Muscle of arm (tissue), 12 donors: ENCODE results near the gene CA10. TPM values are rescaled to one million over a fixed set of nuclear protein-coding genes. Genes with fewer than 3 reads are reported as not detected.

Experiments used
- DNase-seq: peaks from one replicate; pipeline ENCODE4 v3.0.0-alpha.2; 2013
- polyA plus RNA-seq, 12 donors: library from polyadenylated mRNA; unstranded; fragments of 120-200 nt; gene quantifications; one replicate each; pipeline ENCODE4 v1.2.1, GENCODE V29; 2013; ENCODE audit not compliant: insufficient read length in 12 of 12

The CA10 gene
- polyA plus RNA-seq, 12 donors = 2.4 to 9.5 (median 6.5) TPM; not detected in 2

DNA sequence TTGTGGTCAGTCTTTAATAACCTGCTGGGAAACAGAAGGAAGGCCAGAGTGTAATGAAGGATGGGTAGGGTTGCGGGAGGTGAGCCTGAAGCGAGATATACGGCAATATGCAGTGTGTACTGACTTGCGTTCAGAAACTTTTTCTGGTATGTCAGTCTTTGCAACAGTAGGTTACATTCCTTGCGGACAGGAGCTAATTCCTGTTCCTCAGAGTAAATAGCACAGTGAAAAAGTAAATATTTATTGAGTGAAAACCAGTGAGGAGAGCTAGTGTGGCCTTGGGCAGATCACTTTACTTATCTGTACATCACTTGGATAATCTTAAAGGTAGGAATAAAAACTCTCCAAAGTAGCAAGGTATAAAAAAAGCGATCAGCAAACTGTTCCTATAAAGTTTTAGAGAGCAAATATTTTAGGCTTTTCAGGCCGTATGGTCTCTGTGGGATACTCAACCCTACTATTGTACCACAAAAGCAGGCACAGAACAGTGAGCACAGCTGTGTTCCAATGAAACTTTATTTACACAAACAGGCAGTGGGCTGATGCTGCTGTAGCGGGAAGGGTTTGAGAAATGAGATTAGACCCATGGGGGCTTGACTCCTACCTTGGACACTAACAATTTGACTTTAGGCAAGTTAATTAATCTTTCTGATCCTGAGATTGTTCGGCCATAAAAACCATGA is 550.1 kb downstream of the CA10 start:
- DNase-seq = no peak

DNA sequence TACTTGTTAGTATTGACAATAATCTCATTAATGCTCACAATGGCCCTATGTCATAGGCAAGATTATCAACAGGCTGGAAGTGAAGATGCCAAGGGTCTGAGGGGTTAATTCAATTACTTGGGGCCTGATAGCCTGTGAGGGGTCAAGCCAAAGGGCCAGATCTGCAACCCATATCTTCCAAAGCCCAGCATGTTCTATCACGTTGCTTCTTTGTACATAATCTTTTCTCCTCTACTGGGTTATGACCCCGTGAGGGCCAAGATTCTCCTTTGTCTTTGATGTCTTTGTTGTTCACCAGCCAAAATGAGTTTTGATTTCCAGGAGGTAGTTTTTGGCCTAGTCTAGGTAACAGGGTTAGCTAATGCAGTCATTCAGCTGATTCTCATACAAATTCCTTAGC is 551.0 kb downstream of the CA10 start:
- DNase-seq = no peak

DNA sequence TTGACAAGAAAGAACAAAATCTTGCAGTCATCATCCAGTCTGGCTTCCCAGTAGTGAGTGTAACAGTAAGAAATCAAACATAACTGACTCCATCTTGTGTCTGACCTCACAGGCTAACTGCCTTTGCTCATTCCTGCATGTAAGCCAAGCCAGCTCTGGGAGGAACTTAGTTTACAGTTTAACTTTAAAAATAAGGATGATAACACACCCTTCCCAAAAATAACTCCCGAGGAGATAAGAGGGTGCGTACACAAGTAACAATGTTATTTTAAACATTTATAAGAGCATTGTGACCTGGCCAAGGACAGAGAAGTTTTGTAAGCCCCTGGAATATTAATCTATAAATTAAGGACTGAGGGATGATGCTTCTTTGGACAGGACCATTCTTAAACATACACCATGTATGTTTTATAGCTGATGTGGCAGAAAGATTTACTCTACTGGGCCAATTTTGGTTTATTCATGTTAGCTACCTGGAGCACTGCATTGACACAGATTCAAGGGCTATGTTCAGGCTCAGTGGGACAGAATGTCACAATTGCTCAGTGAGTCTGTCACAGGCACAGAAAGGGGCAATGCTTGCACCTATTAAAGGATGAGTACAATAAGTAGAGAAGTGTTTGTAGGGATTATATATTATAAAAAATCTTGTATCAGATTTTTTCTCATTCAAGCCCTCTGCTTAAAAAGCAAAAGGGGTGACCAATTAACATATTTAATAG is 554.1 kb downstream of the CA10 start:
- no peak for DNase-seq

DNA sequence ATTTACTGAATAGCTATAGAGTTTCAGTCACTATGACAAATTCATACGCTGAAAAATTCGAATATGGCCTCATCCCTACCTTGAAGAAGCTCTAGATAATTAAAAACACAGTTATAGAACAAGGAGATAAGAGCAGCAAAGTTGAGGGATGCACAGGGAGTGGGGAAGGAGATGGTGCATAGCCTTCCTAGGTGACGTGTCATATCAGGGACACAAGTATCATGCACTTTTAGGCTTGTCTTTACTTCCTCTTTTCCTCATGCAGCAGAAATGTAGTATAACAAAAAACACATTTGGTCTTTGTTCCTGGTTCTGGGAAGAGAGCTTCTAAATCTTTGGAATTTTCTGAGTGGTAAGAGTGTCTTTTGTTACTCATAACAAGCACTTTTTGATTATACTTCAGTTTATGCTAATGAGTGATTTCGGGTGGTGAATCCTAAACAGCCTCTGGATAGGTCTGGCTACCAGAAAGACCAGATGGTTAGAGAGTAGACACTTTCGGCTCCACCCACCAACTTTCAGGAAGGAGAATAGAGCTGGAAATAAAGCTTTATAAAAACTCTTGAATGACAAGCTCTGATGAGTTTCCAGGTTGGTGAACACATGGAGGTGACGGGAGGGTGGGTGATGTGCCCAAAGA is 556.8 kb downstream of the CA10 start:
- DNase-seq = no peak

DNA sequence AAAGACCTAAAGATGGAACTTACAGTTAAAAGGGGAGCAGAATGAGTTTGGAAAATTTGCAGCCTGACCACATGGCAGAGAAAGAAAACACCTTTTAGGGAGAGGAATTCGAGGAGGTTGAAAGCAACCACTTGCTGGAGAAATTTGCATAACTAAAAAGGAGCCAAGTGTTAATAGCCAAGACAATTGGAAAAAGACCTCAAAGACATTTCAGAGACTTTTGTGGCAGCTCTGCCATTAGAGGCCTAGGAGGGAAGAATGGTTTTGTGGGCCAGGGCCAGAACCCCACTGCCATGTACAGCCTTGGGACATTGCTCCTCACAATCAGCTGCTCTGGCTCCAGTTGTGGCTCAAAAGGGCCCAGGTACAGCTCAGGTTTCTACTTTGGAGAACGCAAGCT is 559.7 kb downstream of the CA10 start:
- no peak for DNase-seq

DNA sequence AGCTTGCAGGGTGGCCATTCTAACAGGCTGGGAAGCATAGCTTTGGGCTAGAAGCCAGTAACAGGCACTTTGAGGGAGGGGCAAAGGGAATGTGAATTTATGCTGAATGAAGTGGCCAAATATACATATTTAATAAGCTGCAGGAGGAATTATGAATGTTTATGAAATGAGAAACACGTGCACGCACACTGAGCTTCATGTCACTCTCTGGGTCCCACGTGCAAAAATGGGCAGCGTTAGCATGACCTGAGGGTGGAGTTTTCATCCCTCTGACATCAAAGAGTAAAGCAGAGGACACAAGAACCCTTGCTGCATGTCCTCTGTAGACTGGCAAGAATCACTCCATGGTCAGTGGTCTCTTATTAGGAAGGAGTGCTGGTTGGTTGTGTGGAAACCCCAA is 561.2 kb downstream of the CA10 start:
- DNase-seq = no peak

DNA sequence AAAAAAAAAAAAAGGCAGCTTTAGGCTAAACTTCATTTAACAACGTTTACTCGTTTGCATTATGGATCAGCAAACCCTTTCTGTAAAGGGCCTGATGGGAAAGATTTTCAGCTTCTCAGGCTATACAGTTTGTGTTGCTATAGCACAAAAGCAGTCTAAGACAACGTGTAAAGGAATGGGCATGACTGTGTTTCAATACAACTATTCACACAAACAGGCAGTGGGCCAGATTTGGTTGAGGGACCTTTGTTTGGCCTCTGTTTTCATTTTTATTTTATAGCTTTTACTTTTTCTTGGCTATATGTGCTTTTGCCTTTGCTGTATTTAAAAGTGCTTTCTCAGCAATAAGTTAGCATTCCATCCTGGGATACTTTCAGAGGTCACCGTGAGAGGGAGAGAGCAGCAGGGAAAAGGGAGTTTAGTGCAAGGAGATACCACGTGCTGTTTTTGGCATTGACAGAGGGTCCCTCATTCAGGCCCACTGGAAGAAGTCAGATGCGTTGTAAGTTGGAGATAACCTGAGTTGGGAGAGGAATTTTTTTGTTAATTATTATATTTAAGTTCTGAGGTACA is 562.6 kb downstream of the CA10 start:
- DNase-seq = no peak

DNA sequence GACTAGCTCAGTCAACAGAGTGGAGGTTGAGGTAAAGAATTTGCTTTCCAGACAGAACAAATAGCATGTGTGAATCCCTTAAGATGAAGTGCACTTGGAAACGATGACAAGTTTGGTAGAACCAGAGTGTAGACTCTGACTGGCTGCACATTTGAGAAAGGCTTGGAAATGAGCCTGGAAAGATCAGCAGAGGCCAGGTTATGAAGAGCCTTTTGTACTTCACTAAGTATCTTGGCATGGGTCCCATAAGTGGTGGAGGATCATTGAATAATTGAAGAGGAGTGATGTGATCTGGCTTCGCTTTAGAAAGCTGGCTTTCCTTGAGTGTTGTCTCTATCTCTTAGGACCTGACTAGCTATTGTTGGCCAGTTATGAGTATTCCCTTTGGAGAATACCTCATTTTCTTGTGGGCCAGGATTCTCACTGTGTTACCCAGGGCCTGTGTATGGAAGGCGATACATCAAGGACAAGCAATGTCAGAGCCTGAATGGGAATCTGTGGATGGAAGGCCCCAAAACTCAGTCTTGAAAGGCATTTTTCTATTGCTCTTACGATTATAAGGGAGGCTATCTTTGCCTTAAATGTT is 568.4 kb downstream of the CA10 start:
- peak; percentile 74 for DNase-seq

DNA sequence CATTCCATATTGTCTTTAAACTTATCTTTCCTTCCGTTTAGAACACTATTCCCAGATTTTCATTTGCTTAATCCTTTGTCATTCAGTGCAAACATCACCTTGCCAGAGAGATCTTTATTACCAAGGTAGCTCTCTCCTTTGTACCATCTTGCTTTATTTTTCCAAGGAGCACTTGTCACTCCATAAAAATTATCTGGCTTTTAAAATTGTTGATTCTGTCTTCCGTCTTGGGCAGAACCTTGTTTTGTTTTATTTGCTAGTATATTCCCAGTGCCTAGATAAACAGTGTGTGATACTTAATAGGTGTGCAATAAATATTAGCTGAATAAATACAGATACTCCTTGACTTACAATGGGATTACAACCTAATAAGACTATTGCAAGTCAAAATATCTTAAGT is 570.5 kb downstream of the CA10 start:
- DNase-seq = no peak

DNA sequence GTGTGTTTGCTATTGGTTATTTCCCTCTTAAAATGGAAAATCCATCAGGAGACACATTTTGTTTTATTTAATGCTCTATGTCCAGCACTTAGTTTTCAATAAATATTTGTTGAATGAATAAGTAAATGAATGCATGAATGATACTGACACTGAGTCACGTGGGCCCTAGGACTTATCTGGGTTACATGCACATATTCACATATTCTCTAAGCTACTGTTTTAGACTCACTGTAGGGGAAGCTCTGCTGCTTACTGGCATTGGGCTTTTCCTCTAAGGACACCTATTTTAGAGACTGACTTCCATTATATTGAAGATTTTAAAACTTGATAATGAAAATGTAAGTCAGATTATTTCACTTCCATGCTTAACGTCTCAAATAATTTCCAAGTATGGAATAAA is 571.0 kb downstream of the CA10 start:
- DNase-seq = no peak

DNA sequence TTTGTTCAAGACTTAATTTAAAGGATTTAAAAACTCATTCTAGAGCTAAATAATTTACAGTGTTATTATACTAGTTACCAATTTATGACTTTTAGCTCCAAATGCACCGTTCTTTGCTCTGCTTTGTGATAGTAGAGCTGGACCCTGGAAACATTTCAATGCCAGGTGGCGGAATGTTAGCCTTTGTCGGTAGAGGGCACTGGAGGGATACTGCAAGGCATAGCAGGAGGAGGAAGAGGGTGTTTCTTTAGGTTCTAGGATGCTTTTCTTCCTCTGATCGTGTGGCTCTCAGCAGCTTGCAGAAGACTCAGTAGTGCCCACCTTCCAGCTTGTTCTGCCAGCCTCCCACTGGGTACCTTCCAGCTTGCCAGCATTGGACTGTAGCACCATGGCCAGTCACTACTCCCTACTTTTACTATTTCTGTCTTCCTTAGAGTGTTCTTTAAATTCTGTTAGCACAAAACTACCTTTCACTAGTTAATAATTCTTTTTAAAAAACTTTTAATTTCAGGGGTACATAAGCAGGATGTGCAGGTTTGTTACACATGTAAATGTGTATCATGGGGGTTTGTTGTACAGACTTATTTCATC is 572.9 kb downstream of the CA10 start:
- DNase-seq = no peak

DNA sequence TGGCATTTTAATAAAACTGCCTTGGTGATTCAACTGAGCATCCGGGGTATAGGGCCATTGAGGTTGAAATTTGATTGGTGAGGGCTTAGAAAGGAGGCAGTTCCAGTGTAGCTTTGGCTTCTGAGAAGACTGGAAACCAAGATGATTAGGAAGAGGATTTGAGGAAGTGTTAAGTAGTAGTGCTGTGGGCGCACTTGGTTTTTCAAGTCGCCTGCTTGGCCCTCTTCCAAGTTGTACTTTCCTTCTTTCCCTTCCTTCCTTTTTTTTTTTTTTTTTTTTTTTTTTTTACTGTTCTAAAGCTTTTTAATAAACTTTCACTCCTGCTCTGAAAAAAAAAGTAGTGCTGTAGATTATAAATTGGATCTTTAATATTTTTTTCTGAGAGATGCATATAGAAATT is 577.6 kb downstream of the CA10 start:
- no peak for DNase-seq
